Mucosa of descending colon (tissue), 3 donors: ENCODE results near the gene CTR9. TPM values are rescaled to one million over a fixed set of nuclear protein-coding genes. Genes with fewer than 3 reads are reported as not detected.

Source experiments
- ATAC-seq: fragments of 200-7000 bp; cut with Tn5 transposase; one replicate; pipeline ENCODE4 v1.9.1; 2020; ENCODE audit warnings: mild to moderate bottlenecking, moderate library complexity
- DNase-seq, 3 donors: peaks; one replicate each; pipeline ENCODE4 v3.0.0-alpha.2; 2020
- H3K36me3 ChIP-seq: fragments of 200-600 bp; one replicate; pipeline ENCODE4 v1.8.0; 2021; ENCODE audit warnings: low read depth, mild to moderate bottlenecking
- H3K4me1 ChIP-seq: fragments of 200-600 bp; one replicate; pipeline ENCODE4 v1.8.0; 2021; ENCODE audit warnings: low read depth, mild to moderate bottlenecking
- H3K4me3 ChIP-seq: fragments of 200-600 bp; one replicate; pipeline ENCODE4 v1.8.0; 2021; ENCODE audit warnings: mild to moderate bottlenecking
- H3K9me3 ChIP-seq: fragments of 200-600 bp; one replicate; pipeline ENCODE4 v1.8.0; 2021; ENCODE audit warnings: mild to moderate bottlenecking
- intact Hi-C, 2 donors: fragments of 100-400 bp; cut with DNase I in 1 of 2; cut with micrococcal nuclease in 1 of 2; formaldehyde crosslinking; loops; one replicate each; pipeline versions ENCODE4 v1.11.0 to v1.11.1; 2022; cut with DNase I, micrococcal nuclease
- total RNA-seq, 3 donors: library from RNA; stranded (reverse); fragmentation: NEBNext Ultra II Directional in 2 of 3; extraction: Animal tissue kit (Norgen Biotek cat#: 25700) in 2 of 3; gene quantifications; one replicate each; pipeline versions ENCODE4 v1.2.1 to v1.2.4, GENCODE V29; 2021 to 2023
- TF ChIP-seq, protein P1 (sequence below): fragments of 200-600 bp; IDR thresholded peaks from one replicate; pipeline ENCODE4 v1.8.0; 2022; ENCODE audit warnings: antibody characterized with exemption, mild to moderate bottlenecking
- donor health status: DM: no; HTN: no; CAD: no; lungs with moderate emphysema.
- donor health status: DM: no; HTN: no; CAD: no.
- donor health status: DM: no; HTN: yes; CAD: no.

Gene CTR9
- total RNA-seq, 3 donors from 2014 or later, result 27.1 to 30.9 (median 27.4) TPM

DNA sequence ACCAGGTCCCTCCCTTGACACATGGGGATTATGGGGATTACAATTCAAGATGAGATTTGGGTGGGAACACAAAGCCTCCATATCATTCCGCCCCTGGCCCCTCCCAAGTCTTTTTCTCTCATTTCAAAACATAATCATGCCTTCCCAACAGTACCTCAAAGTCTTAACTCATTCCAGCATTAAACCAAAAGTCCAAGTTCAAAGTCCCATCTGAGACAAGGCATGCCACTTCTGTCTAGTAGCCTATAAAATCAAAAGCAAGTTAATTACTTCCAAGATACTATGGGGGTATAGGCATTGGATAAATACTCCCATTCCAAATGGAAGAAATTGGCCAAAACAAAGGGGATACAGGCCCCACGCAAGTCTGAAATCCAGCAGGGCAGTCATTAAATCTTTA is 77.4 kb downstream of the CTR9 start:
- DNase-seq, result no peak
- Histone ChIP-seq H3K4me3 (no peak overlapping the region), H3K4me1 (peaks cover under 1% of the 10 kb centered on the region), H3K9me3 (no peaks in the 10 kb centered on the region), H3K36me3 (no peaks in the 10 kb centered on the region)
- ATAC-seq, result peak; percentile 16
- intact Hi-C loops, result no loop called here
- TF ChIP-seq, protein P1, sequence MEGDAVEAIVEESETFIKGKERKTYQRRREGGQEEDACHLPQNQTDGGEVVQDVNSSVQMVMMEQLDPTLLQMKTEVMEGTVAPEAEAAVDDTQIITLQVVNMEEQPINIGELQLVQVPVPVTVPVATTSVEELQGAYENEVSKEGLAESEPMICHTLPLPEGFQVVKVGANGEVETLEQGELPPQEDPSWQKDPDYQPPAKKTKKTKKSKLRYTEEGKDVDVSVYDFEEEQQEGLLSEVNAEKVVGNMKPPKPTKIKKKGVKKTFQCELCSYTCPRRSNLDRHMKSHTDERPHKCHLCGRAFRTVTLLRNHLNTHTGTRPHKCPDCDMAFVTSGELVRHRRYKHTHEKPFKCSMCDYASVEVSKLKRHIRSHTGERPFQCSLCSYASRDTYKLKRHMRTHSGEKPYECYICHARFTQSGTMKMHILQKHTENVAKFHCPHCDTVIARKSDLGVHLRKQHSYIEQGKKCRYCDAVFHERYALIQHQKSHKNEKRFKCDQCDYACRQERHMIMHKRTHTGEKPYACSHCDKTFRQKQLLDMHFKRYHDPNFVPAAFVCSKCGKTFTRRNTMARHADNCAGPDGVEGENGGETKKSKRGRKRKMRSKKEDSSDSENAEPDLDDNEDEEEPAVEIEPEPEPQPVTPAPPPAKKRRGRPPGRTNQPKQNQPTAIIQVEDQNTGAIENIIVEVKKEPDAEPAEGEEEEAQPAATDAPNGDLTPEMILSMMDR, result no peak

GRCh38 chr11:10829139-10829538 is 78.1 kb downstream of the CTR9 start:
- TF ChIP-seq, protein P1, result no peak
- no peak for DNase-seq
- no peak for ATAC-seq

More at GRCh38 chr11:10829139-10829538, 78.1 kb downstream of the CTR9 start:
- Histone ChIP-seq H3K4me3 (no peak overlapping the region), H3K9me3 (no peaks in the 10 kb centered on the region), H3K36me3 (no peaks in the 10 kb centered on the region), H3K4me1 (no peaks in the 10 kb centered on the region)
- intact Hi-C loops, result no loop called here

Other genes starting within 250 kb of the CTR9 start
- gene RNF141, start 210.1 kb upstream of the CTR9 start, total RNA-seq, result 10 to 100 TPM; 32.8 to 35.5 (median 34.7) TPM
- 100 to 1,000 TPM in 1 of 3 donors, 10 to 100 TPM in 2; 14.4 to 137 (median 43.4) TPM for gene LYVE1, start 182.6 kb upstream of the CTR9 start, total RNA-seq
- gene IRAG1, start 57.5 kb upstream of the CTR9 start, total RNA-seq, result 100 to 1,000 TPM in 1 of 3 donors, 10 to 100 TPM in 1, 1 to 10 TPM in 1; 7.5 to 134 (median 15.4) TPM
- 100 to 1,000 TPM; 776 to 976 (median 934) TPM for gene EIF4G2, start 57.7 kb downstream of the CTR9 start, total RNA-seq
- gene ZBED5, start 106.8 kb downstream of the CTR9 start, total RNA-seq, result 10 to 100 TPM; 39.5 to 54.2 (median 42.6) TPM